Measurements from ENCODE around the gene CLIC3.

Gene CLIC3

GRCh38 chr9:136997830-136998234, 1.5 kb upstream of the CLIC3 start:
- no peak for DNase-seq

DNA sequence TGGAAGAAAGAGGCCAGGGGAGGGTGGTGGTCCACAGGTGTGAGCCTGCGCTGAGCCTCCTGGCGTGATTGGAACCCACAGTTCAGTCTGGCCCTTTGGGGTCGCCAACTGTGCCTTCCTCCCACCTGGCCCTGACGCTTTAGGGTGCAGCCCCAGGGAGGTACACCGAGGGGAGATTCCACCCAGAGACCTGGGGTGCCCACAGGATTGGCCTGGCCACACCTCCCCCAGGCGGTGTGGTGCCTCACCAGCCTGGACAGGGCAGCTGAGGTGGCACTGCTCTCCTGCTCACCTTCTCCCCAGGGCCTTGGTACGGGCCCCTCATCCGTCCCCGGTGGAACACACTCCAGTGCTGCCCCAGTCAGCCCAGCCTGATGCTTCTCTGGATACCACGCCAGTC, 1.0 kb upstream of the CLIC3 start:
- no peak for DNase-seq

DNA sequence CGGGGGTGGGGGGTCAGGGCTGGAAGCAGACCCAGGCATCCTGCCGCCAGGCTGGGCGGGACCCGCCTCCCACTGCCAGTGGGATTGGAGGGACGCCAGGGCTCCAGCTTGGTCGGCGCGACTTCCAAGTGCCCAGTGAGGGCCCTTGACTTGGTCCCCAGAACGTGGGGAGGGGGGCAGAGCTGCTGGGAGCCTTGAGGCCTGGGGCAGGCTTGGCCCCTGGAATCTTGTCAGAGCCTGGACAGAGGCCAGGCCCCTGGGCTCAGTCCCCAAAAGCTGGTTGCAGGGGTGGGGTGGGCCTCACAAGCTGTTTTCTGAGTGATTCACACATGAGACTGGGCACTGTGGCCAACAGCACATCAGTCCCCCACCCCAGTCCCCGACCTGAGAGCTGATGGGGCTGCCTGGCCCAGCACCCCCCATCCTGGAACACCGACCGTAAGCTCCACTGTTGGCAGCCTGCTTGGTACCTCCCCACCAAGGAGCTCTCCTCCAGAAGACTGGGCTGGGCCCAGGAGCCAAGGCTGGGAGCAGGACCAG, 526 bp downstream of the CLIC3 start:
- DNase-seq = no peak

DNA sequence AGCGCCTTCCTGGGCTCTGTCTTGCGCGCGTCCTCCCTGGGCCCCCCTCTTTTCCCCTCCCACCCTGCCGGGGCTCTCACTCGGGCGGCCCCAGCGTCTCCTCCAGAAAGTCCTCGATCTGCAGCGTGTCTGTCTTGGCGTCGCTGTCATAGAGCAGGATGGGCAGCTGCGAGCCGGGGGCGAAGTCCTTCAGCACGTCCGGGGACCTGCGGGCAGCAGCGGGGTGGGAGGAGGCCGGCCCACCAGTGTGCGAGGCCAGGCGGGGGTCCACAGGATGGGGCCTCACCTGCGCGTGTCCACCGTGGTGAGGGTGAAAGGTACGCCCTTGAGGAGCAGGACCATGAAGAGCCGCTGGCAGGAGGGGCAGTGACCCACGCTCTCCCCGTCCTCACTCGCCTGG, 1.0 kb downstream of the CLIC3 start:
- no peak for DNase-seq

DNA sequence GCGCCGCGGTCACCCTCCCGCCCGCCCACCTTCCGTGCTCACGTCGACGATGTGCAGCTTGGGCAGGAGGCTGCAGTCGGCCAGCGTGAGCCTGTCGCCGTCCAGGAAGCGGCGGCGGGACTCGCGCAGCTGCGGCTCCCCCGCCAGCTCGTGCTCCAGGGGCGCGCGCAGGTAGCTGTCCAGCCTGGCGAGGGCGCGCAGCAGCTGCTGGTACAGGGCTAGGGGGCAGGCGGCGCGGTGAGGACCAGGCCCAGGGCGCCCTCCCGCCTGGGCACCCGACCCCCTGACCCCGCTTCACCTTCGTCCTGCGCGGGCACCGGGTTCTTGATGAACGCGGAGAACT, 1.5 kb downstream of the CLIC3 start:
- no peak for DNase-seq

DNA sequence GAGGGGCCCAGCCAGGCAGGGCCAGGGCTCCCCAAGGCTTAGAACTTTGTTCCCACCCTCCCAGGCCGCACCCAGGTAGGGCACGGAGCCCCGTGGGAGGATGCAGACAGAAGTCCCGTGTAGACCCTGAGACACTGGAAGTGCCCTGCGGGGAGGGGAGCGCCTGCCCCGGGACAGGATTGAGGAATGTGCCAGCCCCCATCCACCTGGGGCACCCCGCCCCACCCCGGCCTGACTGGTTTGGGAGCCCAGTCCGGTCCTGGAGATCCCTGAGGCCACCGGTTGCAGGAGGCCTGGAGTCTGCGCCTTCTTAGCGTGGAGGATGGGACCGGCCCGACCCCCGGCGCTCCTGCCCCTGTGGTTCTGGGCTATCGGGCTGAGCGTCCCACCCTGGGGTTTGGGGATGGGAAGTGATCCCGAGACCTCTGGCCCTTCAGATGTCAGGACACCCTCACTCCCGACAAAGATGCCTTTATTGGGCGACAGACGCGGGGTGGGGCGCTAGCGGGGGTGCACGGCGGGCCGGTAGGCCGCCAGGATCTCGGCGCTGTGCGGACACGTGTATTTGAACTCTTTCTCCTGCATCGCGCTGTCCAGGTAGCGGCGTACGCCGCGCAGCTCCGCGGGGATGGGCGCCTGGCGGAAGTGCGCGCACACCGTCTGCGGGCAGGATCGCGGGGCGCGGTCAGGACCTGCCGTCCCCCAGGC, 2.0 kb downstream of the CLIC3 start:
- DNase-seq = no peak

DNA sequence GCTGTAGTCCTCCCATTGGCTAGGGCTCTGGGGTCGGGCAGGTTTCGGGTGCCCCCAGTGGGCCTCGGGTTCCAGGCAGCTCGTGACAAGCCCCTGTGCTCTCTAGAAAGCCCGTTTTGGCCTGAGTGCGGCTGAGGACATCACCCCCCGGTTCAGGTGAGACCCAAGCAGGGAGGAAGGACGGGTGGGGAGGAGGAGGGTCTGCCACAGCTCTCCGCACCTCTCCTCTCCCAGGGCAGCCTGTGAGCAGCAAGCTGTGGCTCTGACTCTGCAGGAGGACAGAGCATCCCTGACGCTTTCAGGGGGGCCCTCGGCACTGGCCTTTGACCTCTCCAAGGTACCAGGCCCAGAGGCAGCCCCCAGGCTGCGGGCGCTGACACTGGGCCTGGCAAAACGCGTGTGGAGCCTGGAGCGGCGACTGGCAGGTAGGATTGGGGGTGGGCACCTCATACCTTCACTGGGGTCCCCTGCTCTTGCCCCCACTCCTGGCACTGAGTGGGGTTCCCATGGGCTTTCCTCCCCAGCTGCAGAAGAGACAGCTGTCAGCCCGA, 3.5 kb downstream of the CLIC3 start:
- DNase-seq = no peak

GRCh38 chr9:136991993-136992818, 4.2 kb downstream of the CLIC3 start, which contains the start of gene PAXX:
TSS of gene PAXX (plus strand) at chr9:136992422. CDS start at chr9:136992444, 22 bp downstream.
- DNase-seq = peak; percentile 93

- DNase-seq = no peak
Measured at GRCh38 chr9:136990242-136990911, 6.0 kb downstream of the CLIC3 start.

DNA sequence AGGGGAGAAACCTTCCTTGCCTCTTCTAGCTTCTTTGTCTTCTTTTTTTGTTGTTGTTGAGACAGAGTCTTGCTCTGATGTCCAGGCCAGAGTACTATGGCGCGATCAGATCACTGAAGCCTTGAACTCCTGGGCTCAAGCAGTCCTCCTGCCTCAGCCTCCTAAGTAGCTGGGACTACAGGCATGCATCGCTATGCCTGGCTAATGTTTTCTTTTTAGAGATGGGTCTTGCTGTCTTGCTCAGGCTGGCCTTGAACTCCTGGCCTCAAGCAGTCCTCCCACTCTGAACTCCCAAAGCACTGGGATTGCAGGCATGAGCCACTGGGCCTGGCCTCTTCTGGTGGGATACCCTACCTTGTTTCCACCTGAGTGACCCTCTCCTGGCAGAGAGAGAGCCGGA, 7.5 kb downstream of the CLIC3 start:
- no peak for DNase-seq

GRCh38 chr9:136985853-136986252, 10.5 kb downstream of the CLIC3 start:
- DNase-seq = no peak

- DNase-seq = no peak
Measured at GRCh38 chr9:136985027-136985602, 11.3 kb downstream of the CLIC3 start.

DNA sequence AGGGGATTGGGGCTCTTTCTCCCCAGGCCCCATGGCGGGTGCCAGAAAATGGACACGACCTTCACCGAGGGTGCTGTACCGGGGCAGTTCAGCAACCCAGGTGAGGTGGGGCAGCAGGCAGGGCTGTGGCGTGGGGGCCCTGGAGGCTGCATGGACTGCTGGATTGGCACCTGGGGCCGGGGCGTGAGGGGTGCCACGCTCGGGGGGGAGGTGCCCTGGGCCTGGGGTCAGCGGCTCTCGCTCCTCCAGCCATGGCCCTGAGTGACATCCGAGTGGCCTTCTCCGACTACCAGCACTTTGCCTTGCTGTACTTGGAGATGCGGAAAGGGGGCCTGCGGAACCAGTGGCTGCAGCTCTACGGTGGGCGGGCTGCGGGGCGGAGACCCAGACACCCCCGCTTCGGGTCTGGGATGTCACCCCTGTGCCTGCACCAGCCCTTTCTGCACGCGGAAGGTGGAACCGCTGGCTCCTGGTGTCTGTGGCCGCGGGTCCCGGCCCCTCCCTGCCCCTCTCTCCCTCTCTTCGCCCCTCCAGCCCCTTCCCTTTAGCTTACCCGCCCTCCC, 11.8 kb downstream of the CLIC3 start:
- DNase-seq = no peak

GRCh38 chr9:136983656-136984314, 12.6 kb downstream of the CLIC3 start:
- no peak for DNase-seq

DNA sequence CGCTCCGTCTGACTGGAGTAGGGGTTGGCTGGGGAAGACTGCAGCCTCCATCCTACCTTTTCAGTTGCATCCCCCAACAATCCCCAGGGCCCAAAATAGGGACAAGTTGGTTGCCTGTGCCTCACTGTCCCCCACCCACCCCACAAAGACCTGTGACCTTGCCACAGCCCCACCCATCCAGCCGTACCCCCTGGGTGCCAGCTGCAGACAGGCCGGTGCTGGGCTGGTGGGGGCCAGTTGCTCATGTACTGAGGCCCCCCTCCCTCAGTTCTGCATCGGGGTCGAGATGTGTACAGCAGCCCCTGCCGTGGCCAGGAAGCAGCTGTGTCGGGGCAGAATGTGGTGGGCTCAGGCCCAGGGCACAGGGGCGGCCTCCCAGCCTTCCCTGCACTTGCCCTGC, 13.2 kb downstream of the CLIC3 start:
- no peak for DNase-seq

DNA sequence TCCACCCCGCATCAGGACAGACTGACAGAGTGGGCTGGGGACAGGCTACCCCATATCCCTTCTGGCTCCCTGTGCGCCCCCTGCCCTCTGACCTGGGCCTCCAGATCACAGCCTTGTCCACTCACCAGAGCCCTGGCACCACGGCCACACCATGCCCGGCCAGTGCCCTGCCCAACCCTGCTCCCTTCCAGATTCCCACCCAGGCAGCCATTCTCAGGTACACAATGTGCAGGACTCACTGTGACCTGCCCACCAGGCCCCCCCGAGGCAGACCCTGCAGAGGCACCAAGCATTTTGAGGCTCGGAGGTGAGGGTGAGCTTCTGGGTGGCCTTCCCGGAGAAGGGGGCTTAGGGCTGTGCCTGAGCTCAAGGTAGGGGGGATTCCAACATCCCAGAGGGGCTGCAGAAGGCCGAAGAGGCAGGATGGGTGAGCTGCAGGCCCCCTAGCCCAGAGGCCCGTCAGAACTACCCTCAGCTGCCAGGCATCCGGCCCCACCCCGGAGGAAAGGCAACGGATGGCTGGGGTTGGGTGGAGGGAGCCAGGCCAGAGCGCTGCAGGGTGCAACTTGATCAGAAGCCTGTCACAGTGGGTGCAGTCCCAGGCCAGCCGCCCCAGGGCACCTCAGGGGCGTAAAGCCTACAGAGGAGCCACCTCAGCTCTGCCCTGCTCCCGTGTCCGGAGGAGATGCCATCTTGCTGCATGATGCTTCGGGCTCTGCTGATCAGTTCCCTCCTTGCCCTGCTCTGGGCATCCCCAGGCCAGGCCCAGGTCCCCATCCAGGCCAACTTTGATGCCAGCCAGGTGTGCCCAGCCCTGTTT, 13.9 kb downstream of the CLIC3 start, which contains the start of gene LCNL1:
Gene LCNL1, plus strand, starts transcription at position 762 of the 820 bp plus-strand sequence. CDS start 594 bp downstream, outside the sequence.
- DNase-seq = no peak

DNA sequence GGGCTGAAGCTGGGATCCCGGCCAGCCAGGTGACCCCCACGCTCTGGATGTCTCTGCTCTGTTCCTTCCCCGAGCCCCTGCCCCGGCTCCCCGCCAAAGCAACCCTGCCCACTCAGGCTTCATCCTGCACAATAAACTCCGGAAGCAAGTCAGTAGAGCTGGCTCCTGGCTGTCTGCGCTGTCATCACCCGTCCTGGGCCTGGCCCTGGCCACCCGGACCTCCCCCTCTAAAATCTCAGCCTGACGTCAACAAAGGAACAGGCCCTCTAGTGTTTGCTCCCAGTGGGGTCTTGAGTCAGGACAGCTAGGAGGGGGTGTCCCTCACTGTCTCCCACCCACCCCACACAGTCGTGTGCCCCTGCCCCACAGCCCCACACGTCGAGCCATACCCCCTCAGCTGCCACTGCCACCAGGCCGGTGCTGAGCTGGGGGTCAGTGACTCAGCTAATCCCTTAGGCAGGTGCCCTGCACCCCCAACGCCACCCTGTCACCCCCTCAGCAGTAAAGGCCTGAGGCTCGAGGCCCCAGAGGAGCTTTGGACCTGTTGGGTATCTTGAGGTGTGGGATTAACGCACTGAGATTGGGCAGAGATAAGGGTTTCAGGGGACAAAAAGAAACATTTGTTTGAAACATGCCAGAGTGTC, 14.7 kb downstream of the CLIC3 start:
- DNase-seq = no peak

DNA sequence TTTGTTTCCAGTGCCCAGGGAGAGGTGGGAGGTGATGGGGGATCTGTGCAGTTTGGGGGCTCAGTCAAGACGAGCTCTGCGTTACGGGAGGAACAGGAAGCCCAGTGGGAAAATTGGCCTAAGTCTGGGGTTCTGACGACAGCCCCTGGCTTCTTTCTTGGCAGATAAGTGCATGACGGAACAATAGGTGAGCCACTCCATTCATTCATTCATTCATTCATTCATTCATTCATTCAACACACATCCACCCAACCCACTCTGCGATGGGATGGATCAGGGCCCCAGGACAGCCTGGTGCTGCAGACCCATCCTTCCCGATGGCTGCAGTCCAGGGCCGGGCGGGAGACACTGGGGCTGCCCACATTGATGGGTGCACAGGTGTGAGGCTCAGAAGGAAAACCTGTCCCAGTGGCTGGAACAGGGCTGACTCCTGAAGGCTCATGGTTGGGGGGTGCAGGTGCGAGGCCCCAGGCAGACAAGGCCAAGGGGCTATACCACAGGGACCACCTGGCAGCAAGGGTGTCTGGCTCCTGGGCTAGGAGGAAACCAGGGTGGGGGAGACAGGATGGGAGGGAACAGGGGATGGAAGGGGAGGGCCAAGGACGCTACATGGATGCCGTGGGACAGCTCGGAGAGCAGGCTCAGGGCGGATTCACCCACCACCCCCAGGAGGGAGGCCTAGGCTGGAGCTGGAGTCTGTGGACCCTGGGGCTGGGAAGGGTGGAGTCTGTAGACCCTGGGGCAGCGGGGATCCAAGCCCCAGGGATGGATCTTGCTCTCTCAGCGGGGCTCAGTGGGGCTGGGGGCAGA, 15.5 kb downstream of the CLIC3 start:
- no peak for DNase-seq

DNA sequence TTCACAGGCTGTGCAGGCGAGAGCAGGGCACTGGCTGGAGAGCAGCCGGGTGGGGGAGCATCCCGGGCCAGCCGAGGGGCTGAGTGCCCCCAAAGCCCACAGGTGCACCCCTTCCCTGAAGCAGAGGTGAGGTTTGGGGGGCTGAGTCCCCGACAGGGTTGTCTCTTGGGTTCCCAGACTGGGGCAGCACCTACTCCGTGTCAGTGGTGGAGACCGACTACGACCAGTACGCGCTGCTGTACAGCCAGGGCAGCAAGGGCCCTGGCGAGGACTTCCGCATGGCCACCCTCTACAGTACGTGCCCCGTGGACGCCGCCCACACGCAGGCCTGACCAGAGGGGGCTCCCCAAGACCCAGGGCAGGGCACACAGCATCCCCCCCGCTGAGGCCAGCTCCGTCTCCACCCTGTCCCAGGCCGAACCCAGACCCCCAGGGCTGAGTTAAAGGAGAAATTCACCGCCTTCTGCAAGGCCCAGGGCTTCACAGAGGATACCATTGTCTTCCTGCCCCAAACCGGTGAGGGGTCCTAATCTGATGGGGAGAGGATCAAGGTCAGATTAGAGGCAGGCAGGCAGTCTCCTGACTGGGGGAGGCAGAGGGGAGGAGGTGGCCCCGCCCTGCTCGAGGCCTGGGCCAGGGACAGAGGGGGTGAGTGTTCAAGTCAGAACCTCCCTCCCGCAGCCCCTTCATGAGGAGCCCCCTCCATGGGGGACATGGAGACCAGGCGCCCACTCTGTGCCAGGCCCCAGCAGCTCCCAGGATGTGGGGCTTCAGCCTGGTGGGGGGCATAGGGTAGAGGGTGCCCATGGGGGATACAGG, 16.4 kb downstream of the CLIC3 start:
- DNase-seq = no peak

All from stimulated activated CD4-positive, alpha-beta T cell treated with anti-CD3 and anti-CD28 coated beads, Interleukin-1b, Interleukin-23, amount 100 ng/mL, for 48 hours (primary cell).